Measurements from ENCODE around the gene ULK4.

DNA sequence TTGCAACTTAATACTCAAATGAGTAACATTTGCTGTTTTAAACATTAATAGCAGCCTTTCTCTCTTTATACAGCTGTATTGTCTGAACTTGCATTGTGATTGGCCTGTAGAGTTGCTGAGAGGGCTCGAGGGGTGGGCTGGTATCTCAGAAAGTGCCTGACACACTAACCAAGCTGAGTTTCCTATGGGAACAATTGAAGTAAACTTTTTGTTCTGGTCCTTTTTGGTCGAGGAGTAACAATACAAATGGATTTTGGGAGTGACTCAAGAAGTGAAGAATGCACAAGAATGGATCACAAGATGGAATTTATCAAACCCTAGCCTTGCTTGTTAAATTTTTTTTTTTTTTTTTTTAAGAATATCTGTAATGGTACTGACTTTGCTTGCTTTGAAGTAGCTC is 722.3 kb downstream of the ULK4 start:
- TF ChIP-seq POLR2A (IDR thresholded peaks at IDR 0.05): no peak
- TF ChIP-seq POLR2AphosphoS5 (IDR thresholded peaks at IDR 0.05): no peak
- TF ChIP-seq CTCF (IDR thresholded peaks at IDR 0.05 in 8 of 11, conservative IDR thresholded peaks at IDR 0.05 in 3 of 11): no peak

All from spleen (tissue), 7 donors.